Activated CD4-positive, alpha-beta T cell treated with anti-CD3 and anti-CD28 coated beads, Interleukin-2, amount 10 ng/mL, durations not matched to agents 24 days and 14 days (primary cell): ENCODE results near the gene GRIK5. TPM values are rescaled to one million over a fixed set of nuclear protein-coding genes. Genes with fewer than 3 reads are reported as not detected.
"Not testable (repeated sequence)": the region's sequence is repeated elsewhere in the genome, so short reads cannot be mapped to it uniquely, and the experiment has no call there.

Experiments used
- DNase-seq: peaks from one replicate; pipeline ENCODE4 v3.0.0; 2022
- H3K27ac Mint-ChIP-seq: one replicate; pipeline ENCODE4 v1.8.0; 2022; ENCODE audit warnings: mild to moderate bottlenecking, mixed read lengths
- H3K27me3 Mint-ChIP-seq: one replicate; pipeline ENCODE4 v1.8.0; 2022; ENCODE audit warnings: mixed read lengths
- H3K36me3 Mint-ChIP-seq: one replicate; pipeline ENCODE4 v1.8.0; 2022; ENCODE audit warnings: low read depth, mild to moderate bottlenecking, mixed read lengths
- H3K4me1 Mint-ChIP-seq: one replicate; pipeline ENCODE4 v1.8.0; 2021; ENCODE audit warnings: mixed read lengths
- H3K4me3 Mint-ChIP-seq: one replicate; pipeline ENCODE4 v1.8.0; 2022; ENCODE audit warnings: mild to moderate bottlenecking, moderate library complexity, mixed read lengths
- H3K9me3 Mint-ChIP-seq: one replicate; pipeline ENCODE4 v1.8.0; 2021; ENCODE audit warnings: mixed read lengths
- intact Hi-C: fragments of 100-400 bp; cut with micrococcal nuclease; formaldehyde crosslinking; loops from one replicate; pipeline ENCODE4 v1.15.1; 2023
- total RNA-seq: library from RNA; stranded (reverse); gene quantifications from 2 replicates; pipeline ENCODE4 v1.2.3, GENCODE V29; 2022

The GRIK5 gene
- total RNA-seq, 1 donor from 2014 or later: 4.9 TPM

GRCh38 chr19:42062381-42062780, 7.6 kb downstream of the GRIK5 start:
- H3K27ac Mint-ChIP-seq: no peak overlapping the region
- H3K9me3 Mint-ChIP-seq: no peaks in the 10 kb centered on the region
- H3K4me1 Mint-ChIP-seq: no peaks in the 10 kb centered on the region
- no peak overlapping the region for H3K4me3 Mint-ChIP-seq
- intact Hi-C loops: no loop called here
- no peak for DNase-seq
- H3K36me3 Mint-ChIP-seq: no peaks in the 10 kb centered on the region
- H3K27me3 Mint-ChIP-seq: no peaks in the 10 kb centered on the region

DNA sequence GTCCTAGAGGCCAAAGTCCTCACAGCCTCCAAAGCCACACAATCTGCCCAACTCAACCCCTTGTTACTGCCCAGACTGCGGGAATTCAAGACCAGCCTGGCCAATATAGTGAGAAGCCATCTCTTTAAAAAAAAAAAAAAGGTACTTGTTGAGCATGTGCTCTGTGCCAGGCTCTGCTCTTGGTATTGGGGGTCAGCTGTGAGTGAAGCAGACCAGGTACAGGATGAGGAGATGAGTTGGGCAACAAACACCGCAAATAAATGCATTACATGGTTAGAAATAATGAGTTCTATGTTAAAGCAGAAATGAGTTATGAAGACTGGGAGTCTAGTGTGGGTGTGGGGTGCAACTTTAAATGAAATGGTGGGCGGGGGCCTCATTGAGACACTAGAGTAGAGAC, 9.9 kb downstream of the GRIK5 start:
- Mint-ChIP-seq H3K4me1 (no peaks in the 10 kb centered on the region), H3K9me3 (no peaks in the 10 kb centered on the region), H3K36me3 (no peaks in the 10 kb centered on the region), H3K4me3 (no peak overlapping the region), H3K27me3 (no peaks in the 10 kb centered on the region), H3K27ac (no peak overlapping the region)
- intact Hi-C loops: no loop called here
- DNase-seq: no peak

DNA sequence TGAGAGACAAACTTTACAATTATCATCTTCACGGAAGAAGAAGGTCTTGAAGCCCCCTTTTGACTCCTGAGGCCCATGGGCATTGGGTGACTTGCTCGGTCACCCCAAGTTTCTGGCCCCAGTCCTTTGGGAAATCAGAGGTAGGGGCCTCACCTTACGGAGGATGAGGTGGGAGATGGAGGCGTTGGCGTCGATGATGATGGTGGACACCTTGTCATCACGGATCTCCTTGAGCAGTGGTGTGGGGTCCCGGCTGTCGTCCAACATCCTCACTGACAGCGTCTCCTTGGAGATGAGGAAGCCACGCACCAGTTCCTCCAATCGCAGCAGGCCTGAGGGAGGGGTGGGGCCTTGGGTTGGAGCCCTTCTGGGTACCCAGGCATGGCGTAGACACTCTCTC, 10.8 kb downstream of the GRIK5 start:
- intact Hi-C loops: no loop called here
- no peak overlapping the region for H3K27ac Mint-ChIP-seq
- no peaks in the 10 kb centered on the region for H3K4me1 Mint-ChIP-seq
- no peaks in the 10 kb centered on the region for H3K27me3 Mint-ChIP-seq
- no peak for DNase-seq
- no peak overlapping the region for H3K4me3 Mint-ChIP-seq
- H3K9me3 Mint-ChIP-seq: no peaks in the 10 kb centered on the region
- no peaks in the 10 kb centered on the region for H3K36me3 Mint-ChIP-seq

DNA sequence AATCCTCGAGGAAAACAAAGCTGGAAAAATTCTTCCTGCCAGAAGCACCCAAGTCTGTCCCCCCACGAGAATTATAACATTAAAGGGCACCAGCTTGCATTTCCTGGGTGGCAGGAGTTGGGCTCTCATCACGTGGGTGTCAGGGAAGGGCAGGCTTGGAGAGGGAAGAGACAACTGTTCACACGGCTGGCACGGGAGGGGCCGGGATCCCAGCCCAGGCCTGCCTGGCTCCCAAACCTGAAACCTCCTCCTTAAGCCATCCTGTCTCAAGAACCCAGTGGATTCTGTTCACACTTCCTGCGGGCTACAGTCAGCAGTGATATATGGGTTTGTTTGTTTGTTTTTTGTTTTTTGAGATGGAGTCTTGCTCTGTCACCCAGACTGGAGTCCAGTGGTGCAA, 12.2 kb downstream of the GRIK5 start:
- intact Hi-C loops: no loop called here
- DNase-seq: no peak
- H3K27ac Mint-ChIP-seq: no peak overlapping the region
- no peaks in the 10 kb centered on the region for H3K27me3 Mint-ChIP-seq
- no peaks in the 10 kb centered on the region for H3K36me3 Mint-ChIP-seq
- no peak overlapping the region for H3K4me3 Mint-ChIP-seq
- H3K4me1 Mint-ChIP-seq: no peaks in the 10 kb centered on the region
- no peaks in the 10 kb centered on the region for H3K9me3 Mint-ChIP-seq

GRCh38 chr19:42054205-42054604, 15.8 kb downstream of the GRIK5 start:
- intact Hi-C loops: no loop called here
- Mint-ChIP-seq H3K9me3 (no peaks in the 10 kb centered on the region), H3K4me1 (peaks cover 11% of the 10 kb centered on the region), H3K27ac (no peak overlapping the region), H3K4me3 (no peak overlapping the region), H3K36me3 (no peaks in the 10 kb centered on the region), H3K27me3 (no peaks in the 10 kb centered on the region)
- no peak for DNase-seq

- Mint-ChIP-seq H3K27me3 (no peaks in the 10 kb centered on the region), H3K27ac (no peak overlapping the region), H3K36me3 (no peaks in the 10 kb centered on the region), H3K4me1 (peaks cover 13% of the 10 kb centered on the region), H3K4me3 (no peak overlapping the region), H3K9me3 (no peaks in the 10 kb centered on the region)
- intact Hi-C loops: no loop called here
- no peak for DNase-seq
Observed at GRCh38 chr19:42053037-42053935, 16.7 kb downstream of the GRIK5 start.

- H3K27ac Mint-ChIP-seq: no peak overlapping the region
- H3K9me3 Mint-ChIP-seq: no peaks in the 10 kb centered on the region
- no peak for DNase-seq
- intact Hi-C loops: no loop called here
- no peaks in the 10 kb centered on the region for H3K27me3 Mint-ChIP-seq
- no peak overlapping the region for H3K4me3 Mint-ChIP-seq
- no peaks in the 10 kb centered on the region for H3K36me3 Mint-ChIP-seq
- H3K4me1 Mint-ChIP-seq: peaks cover 13% of the 10 kb centered on the region
Observed at GRCh38 chr19:42052241-42052863, 17.7 kb downstream of the GRIK5 start.

- no peaks in the 10 kb centered on the region for H3K36me3 Mint-ChIP-seq
- no peaks in the 10 kb centered on the region for H3K27me3 Mint-ChIP-seq
- no peak overlapping the region for H3K4me3 Mint-ChIP-seq
- peak overlapping the region; percentile 74 for H3K27ac Mint-ChIP-seq
- H3K4me1 Mint-ChIP-seq: peaks cover 13% of the 10 kb centered on the region
- intact Hi-C loops: no loop called here
- no peak for DNase-seq
- no peaks in the 10 kb centered on the region for H3K9me3 Mint-ChIP-seq
Observed at GRCh38 chr19:42051166-42052115, 18.6 kb downstream of the GRIK5 start.

GRCh38 chr19:42048992-42049391, 21.0 kb downstream of the GRIK5 start:
- H3K27me3 Mint-ChIP-seq: no peaks in the 10 kb centered on the region
- peak overlapping the region; percentile 58 for H3K4me3 Mint-ChIP-seq
- no peaks in the 10 kb centered on the region for H3K9me3 Mint-ChIP-seq
- no peaks in the 10 kb centered on the region for H3K36me3 Mint-ChIP-seq
- DNase-seq: peak; percentile 74
- intact Hi-C loops: no loop called here
- H3K27ac Mint-ChIP-seq: peak overlapping the region; percentile 57
- peaks cover 13% of the 10 kb centered on the region for H3K4me1 Mint-ChIP-seq

- Mint-ChIP-seq H3K4me3 (no peak overlapping the region), H3K9me3 (no peaks in the 10 kb centered on the region), H3K36me3 (no peaks in the 10 kb centered on the region), H3K27me3 (no peaks in the 10 kb centered on the region), H3K27ac (no peak overlapping the region), H3K4me1 (peaks cover 6% of the 10 kb centered on the region)
- intact Hi-C loops: no loop called here
- no peak for DNase-seq
Observed at GRCh38 chr19:42045575-42045974, 24.4 kb downstream of the GRIK5 start.

DNA sequence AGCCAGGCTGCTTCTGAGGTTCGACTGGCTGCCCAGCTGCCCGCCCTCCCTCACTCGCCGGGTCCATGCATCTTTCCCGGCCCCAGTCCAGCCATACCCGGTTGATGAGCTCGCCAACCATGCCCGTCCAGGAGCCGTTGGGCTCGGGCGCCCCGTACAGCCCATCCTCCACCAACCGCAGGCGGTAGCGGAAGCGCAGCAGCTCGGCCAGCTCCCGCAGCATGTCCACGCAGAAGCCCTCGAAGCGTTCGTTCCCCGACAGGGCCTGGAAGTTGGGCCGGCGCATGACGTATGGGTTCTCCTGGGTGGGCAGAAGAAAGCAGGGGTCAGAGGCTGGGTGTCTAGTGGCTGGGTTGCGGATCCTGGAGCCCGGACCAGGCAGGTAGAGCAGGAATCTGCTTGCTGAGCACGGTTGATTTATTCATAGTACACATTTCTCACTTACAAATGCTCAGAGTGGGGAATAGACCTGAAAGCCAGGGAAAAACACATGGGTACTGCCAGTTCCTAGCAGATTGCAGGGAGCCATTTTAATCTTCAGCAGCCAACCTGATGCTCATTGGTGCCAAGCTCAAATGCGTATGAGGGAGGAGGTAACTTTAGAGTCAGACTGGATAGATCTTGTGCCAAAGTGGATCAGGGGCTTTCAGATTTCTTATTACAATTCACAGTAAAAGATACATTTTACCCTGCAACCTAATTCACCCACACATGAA, 27.4 kb downstream of the GRIK5 start:
- no peak for DNase-seq
- H3K4me1 Mint-ChIP-seq: no peaks in the 10 kb centered on the region

GRCh38 chr19:42040491-42040890, 29.5 kb downstream of the GRIK5 start:
- H3K27me3 Mint-ChIP-seq, H3K4me3 Mint-ChIP-seq, H3K27ac Mint-ChIP-seq, H3K36me3 Mint-ChIP-seq, H3K9me3 Mint-ChIP-seq, intact Hi-C loops, DNase-seq, H3K4me1 Mint-ChIP-seq: not testable (repeated sequence)

More for the DNA sequence above, 27.4 kb downstream of the GRIK5 start:
- H3K27ac Mint-ChIP-seq: no peak overlapping the region
- no peak overlapping the region for H3K4me3 Mint-ChIP-seq
- no peaks in the 10 kb centered on the region for H3K9me3 Mint-ChIP-seq
- intact Hi-C loops: no loop called here
- H3K27me3 Mint-ChIP-seq: no peaks in the 10 kb centered on the region
- H3K36me3 Mint-ChIP-seq: no peaks in the 10 kb centered on the region

GRCh38 chr19:42040031-42040430, 30.0 kb downstream of the GRIK5 start:
- no peak for DNase-seq
- no peak overlapping the region for H3K27ac Mint-ChIP-seq
- no peaks in the 10 kb centered on the region for H3K36me3 Mint-ChIP-seq
- H3K27me3 Mint-ChIP-seq: no peaks in the 10 kb centered on the region
- H3K4me3 Mint-ChIP-seq: no peak overlapping the region
- intact Hi-C loops: no loop called here
- no peaks in the 10 kb centered on the region for H3K9me3 Mint-ChIP-seq
- H3K4me1 Mint-ChIP-seq: peaks cover 1% of the 10 kb centered on the region
